Measurements from ENCODE around the gene SNX3. TPM values are rescaled to one million over a fixed set of nuclear protein-coding genes. Genes with fewer than 3 reads are reported as not detected.
A peak's percentile ranks its signal among the peaks of the same experiment; 100 is the strongest.
"Not testable (repeated sequence)": the region's sequence is repeated elsewhere in the genome, so short reads cannot be mapped to it uniquely, and the experiment has no call there.

The SNX3 gene
- total RNA-seq, 1 experiment from 2014 or later = 209 TPM

GRCh38 chr6:108285381-108285780, 24.5 kb upstream of the SNX3 start:
- no peaks in the 10 kb centered on the region for H3K4me1 ChIP-seq
- no peaks in the 10 kb centered on the region for H3K27me3 ChIP-seq
- no peak overlapping the region for H3K4me3 ChIP-seq
- H3K36me3 ChIP-seq = no peaks in the 10 kb centered on the region
- H3K27ac ChIP-seq = no peak overlapping the region
- no peak for DNase-seq
- H3K9me3 ChIP-seq (replicated peaks) = no peaks in the 10 kb centered on the region

- H3K27me3 ChIP-seq = no peaks in the 10 kb centered on the region
- H3K27ac ChIP-seq = no peak overlapping the region
- DNase-seq = no peak
- no peak overlapping the region for H3K4me3 ChIP-seq
- H3K9me3 ChIP-seq (replicated peaks) = no peaks in the 10 kb centered on the region
- no peaks in the 10 kb centered on the region for H3K4me1 ChIP-seq
- no peaks in the 10 kb centered on the region for H3K36me3 ChIP-seq
These were observed 17.0 kb upstream of the SNX3 start for GRCh38 chr6:108277831-108278230.

- Histone ChIP-seq H3K27ac (no peak overlapping the region), H3K36me3 (no peaks in the 10 kb centered on the region), H3K4me1 (no peaks in the 10 kb centered on the region), H3K4me3 (no peak overlapping the region), H3K9me3 (replicated peaks) (no peaks in the 10 kb centered on the region), H3K27me3 (no peaks in the 10 kb centered on the region)
- no peak for DNase-seq
These were observed 16.5 kb upstream of the SNX3 start for GRCh38 chr6:108277295-108277694.

GRCh38 chr6:108275976-108276375, 15.1 kb upstream of the SNX3 start:
- Histone ChIP-seq H3K27ac (no peak overlapping the region), H3K9me3 (replicated peaks) (no peaks in the 10 kb centered on the region), H3K4me3 (no peak overlapping the region), H3K27me3 (no peaks in the 10 kb centered on the region), H3K36me3 (no peaks in the 10 kb centered on the region), H3K4me1 (no peaks in the 10 kb centered on the region)
- DNase-seq = no peak

- H3K9me3 ChIP-seq (replicated peaks) = no peaks in the 10 kb centered on the region
- H3K36me3 ChIP-seq = no peaks in the 10 kb centered on the region
- H3K27me3 ChIP-seq = no peaks in the 10 kb centered on the region
- no peaks in the 10 kb centered on the region for H3K4me1 ChIP-seq
- no peak overlapping the region for H3K27ac ChIP-seq
- DNase-seq = no peak
- H3K4me3 ChIP-seq = no peak overlapping the region
These were observed 13.7 kb upstream of the SNX3 start for GRCh38 chr6:108274546-108274945.

- not testable (repeated sequence) for H3K27me3 ChIP-seq; H3K4me1 ChIP-seq; DNase-seq; H3K36me3 ChIP-seq; H3K27ac ChIP-seq; H3K9me3 ChIP-seq (replicated peaks); H3K4me3 ChIP-seq
These were observed 9.1 kb upstream of the SNX3 start for GRCh38 chr6:108269955-108270354.

GRCh38 chr6:108268845-108269244, 8.0 kb upstream of the SNX3 start:
- Histone ChIP-seq H3K36me3 (no peaks in the 10 kb centered on the region), H3K27ac (no peak overlapping the region), H3K4me1 (no peaks in the 10 kb centered on the region), H3K4me3 (no peak overlapping the region), H3K9me3 (replicated peaks) (no peaks in the 10 kb centered on the region), H3K27me3 (no peaks in the 10 kb centered on the region)
- DNase-seq = no peak

GRCh38 chr6:108263371-108263770, 2.5 kb upstream of the SNX3 start:
- Histone ChIP-seq H3K4me1 (peaks cover 7% of the 10 kb centered on the region), H3K9me3 (replicated peaks) (no peaks in the 10 kb centered on the region), H3K27me3 (no peaks in the 10 kb centered on the region), H3K4me3 (no peak overlapping the region), H3K36me3 (no peaks in the 10 kb centered on the region), H3K27ac (no peak overlapping the region)
- DNase-seq = no peak

DNA sequence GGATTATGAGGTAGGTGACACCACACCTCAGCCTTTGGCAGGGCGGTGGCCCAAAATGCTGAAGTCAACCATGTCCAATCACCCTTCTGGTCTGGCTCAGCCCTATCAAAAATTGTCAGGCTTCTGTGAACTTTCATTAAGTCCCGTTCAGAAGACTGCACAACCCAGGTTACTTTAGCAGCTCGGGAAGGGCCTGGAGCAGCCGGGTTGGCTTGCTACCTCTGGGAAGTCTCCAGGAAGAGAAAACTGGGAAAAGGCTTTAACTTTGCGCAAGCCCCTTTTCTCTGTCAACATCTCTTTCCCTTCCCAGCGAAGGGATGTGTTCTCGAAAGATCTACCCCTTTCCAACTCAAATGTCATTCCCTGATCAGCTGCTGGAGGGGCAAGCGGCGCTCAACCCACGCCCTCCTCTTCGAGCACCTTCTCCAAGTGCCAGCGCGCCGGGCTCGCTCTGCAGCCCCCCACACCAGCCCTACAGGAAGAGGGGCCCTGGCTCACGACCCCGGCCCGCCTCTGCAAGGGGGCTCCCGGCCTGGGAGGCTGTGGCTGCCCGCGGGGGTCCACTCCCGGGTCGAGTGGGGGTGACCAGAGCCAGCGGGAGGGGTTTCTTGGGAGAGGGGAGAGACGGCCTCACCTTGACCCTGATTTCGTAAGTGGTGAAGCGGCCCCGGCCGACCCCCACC, 573 bp downstream of the SNX3 start:
- DNase-seq = peak; percentile 38 to 55
- no peaks in the 10 kb centered on the region for H3K9me3 ChIP-seq (replicated peaks)
- H3K4me3 ChIP-seq = peak overlapping the region; percentile 84
- no peaks in the 10 kb centered on the region for H3K27me3 ChIP-seq
- peaks cover 3% of the 10 kb centered on the region; the same call in 1 of the 2 replicates for H3K36me3 ChIP-seq
- peak overlapping the region; percentile 65 for H3K27ac ChIP-seq
- peaks cover 7% of the 10 kb centered on the region for H3K4me1 ChIP-seq

DNA sequence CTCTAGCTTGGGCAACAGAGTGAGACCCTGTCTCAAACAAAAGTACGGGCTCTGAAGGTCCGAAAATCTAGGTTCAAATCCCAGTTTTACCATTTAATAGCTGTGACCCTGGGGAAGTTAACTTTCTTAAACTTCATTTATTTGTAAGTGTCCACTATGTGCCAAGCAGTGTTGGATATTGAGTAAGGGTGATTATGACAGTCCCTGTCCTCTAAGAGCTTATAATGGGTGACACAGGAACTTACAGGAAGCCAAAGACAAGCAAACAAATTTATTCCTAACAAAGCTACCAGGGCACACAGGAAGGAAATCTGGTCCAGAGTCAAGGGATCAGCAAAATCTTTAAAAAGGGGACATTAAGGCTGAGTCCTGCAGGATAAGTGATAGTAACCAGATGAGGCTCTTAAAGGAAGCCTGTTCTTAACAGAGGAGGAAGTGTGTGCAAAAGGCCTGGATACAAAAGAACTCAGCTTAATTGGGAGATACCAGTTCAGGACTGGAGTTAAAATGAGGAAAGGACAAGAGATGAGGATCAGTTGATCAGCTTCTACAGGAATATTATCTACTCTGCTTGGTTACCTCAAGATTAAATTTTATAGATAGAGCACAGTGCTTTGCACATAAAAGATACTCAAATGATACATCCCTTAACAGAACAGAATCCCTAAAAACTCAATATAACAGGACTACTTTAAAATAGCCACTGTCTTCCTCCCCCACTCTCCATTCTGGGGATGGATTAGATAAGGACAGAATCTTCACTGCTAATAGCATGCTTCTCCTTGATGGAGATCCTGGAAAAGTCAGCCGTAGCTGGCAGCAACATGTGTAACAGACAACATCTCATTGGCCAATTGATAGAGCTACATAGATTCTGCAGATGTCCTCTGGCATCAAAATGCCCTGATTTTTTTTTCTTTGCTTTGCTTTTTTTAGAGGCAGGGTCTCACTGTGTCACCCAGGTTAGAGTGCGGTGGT, 6.1 kb downstream of the SNX3 start:
- Histone ChIP-seq H3K9me3 (replicated peaks) (no peaks in the 10 kb centered on the region), H3K4me1 (peaks cover 5% of the 10 kb centered on the region), H3K27ac (no peak overlapping the region), H3K36me3 (peaks cover 6% of the 10 kb centered on the region; the same call in 1 of the 2 replicates), H3K27me3 (no peaks in the 10 kb centered on the region), H3K4me3 (no peak overlapping the region)
- DNase-seq = no peak

- Histone ChIP-seq H3K36me3 (peaks cover 6% of the 10 kb centered on the region; the same call in 1 of the 2 replicates), H3K4me3 (no peak overlapping the region), H3K27ac (no peak overlapping the region), H3K4me1 (no peaks in the 10 kb centered on the region), H3K9me3 (replicated peaks) (no peaks in the 10 kb centered on the region), H3K27me3 (no peaks in the 10 kb centered on the region)
- DNase-seq = no peak
These were observed 7.6 kb downstream of the SNX3 start for GRCh38 chr6:108253241-108253640.

DNA sequence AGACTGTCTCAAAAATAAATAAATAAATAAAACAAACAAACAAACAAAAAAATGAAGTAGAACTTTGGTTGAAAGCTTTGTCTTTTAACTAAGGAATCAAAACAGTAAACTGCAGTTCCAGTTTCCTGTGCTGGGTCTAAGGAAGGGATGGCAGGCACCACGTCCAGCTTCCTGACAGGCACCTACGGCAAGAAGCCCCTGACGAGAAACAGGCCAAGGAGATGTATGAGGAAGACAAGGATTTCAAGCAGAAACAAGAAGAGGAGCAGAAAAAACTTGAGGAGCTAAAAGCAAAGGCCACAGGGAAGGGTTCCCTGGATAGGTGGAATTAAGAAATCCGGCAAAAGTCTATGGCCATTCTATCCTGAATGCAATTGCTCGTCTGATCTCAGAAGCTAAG, 8.8 kb downstream of the SNX3 start:
- Histone ChIP-seq H3K9me3 (replicated peaks) (no peaks in the 10 kb centered on the region), H3K27me3 (no peaks in the 10 kb centered on the region), H3K27ac (no peak overlapping the region), H3K36me3 (peaks cover 11% of the 10 kb centered on the region; the same call in 1 of the 2 replicates), H3K4me1 (no peaks in the 10 kb centered on the region), H3K4me3 (no peak overlapping the region)
- DNase-seq = no peak

DNA sequence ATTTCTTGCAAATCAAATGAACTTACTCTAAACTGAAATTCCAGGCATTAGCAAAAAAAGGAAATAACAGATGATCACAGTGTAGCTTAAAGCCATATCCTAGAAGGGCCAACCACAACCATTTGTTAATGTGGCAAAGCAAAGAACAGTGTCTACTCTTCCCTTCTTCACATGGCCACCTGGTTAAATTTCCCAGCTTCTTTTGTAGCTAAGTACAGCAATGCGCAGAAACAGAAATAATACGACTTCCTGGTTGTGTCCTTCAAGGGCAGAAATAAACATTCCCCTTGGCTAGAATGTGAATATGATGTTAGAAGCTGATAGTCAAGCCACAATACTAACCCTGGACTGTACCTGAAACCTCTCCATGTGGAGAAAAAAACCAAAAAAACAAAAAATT, 9.6 kb downstream of the SNX3 start:
- no peaks in the 10 kb centered on the region for H3K9me3 ChIP-seq (replicated peaks)
- no peak overlapping the region for H3K27ac ChIP-seq
- H3K4me3 ChIP-seq = no peak overlapping the region
- 0 out of 2 replicates have a peak, but pooled peaks cover 8% of the 10 kb centered on the region for H3K36me3 ChIP-seq
- no peak for DNase-seq
- no peaks in the 10 kb centered on the region for H3K27me3 ChIP-seq
- no peaks in the 10 kb centered on the region for H3K4me1 ChIP-seq

- DNase-seq = peak in 1 of 2 experiments; percentile 15
- H3K4me1 ChIP-seq = no peaks in the 10 kb centered on the region
- H3K27me3 ChIP-seq = no peaks in the 10 kb centered on the region
- peaks cover 12% of the 10 kb centered on the region; the same call in 1 of the 2 replicates for H3K36me3 ChIP-seq
- no peak overlapping the region for H3K27ac ChIP-seq
- H3K9me3 ChIP-seq (replicated peaks) = 0 out of 2 replicates have a peak, but pooled peaks cover 5% of the 10 kb centered on the region
- no peak overlapping the region for H3K4me3 ChIP-seq
These were observed 10.5 kb downstream of the SNX3 start for GRCh38 chr6:108250240-108250866.

Data from SJCRH30 (cell line).